ENCODE results near the gene COL5A1. TPM values are rescaled to one million over a fixed set of nuclear protein-coding genes. Genes with fewer than 3 reads are reported as not detected.

The COL5A1 gene
- total RNA-seq: 407 TPM

GRCh38 chr9:134641173-134641989 lies at the start of gene COL5A1:
TSS of gene COL5A1 (plus strand) at chr9:134641803. CDS start at chr9:134642188, 385 bp downstream.

DNA sequence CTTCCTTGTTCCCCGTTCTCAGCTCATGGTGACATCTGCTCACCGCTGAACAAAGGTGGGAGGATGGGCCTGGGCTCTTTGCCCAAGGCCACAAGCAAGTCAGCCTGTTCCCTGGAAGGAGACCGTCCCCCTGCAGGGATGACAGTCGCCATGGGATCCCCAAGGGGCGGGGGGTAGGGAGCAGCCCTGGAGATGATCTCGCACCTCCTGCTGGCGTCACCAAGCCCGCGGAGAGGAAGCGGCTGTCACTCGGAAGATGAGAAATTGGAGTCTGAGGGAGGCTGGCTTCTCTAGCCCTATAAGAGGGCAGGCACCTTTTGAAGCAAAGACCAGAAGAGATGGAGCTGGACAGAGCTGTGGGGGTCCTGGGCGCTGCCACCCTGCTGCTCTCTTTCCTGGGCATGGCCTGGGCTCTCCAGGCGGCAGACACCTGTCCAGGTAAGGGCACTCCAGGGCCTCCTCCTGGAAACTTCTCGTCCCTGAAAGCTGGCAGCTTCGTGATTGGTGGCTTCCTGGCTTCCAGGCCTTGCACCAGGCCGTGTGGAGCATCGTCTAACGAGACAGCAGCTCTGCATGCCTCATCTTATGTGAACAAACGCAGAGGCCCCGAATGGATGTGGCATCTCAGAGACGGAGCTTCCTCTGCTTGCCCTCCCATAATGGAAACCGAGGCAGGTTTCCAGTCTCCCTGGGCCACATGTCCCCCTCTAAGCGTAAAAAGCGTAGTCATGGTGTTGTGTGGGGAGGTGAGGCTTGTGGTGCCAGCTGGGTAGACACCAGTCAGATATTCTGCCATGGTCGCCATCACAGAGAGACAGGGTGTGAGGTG lies 239.1 kb downstream of the COL5A1 start, which contains the start of gene FCN2:
Gene FCN2, plus strand, starts transcription at position 327 of the 829 bp plus-strand sequence. Its CDS starts 12 bp downstream, at position 339.

Other genes starting within 250 kb of the COL5A1 start
- not detected for gene FCN2, start 239.0 kb downstream of the COL5A1 start, total RNA-seq

Measured in camera-type eye (tissue), 1 donor.